Activated naive CD4-positive, alpha-beta T cell treated with anti-CD3 and anti-CD28 coated beads, Interleukin-2, amount 50 U/mL, for 72 hours (primary cell): ENCODE measurements around the gene FCHO2. TPM values are rescaled to one million over a fixed set of nuclear protein-coding genes. Genes with fewer than 3 reads are reported as not detected.
"Not testable (repeated sequence)": the region's sequence is repeated elsewhere in the genome, so short reads cannot be mapped to it uniquely, and the experiment has no call there.

Experiments used
- ATAC-seq, 2 donors: fragments of 150-1000 bp; cut with Tn5 transposase; 2 replicates each; pipeline ENCODE4 v1.10.0; 2021; ENCODE audit warnings: mild to moderate bottlenecking in 2 of 2, moderate library complexity in 2 of 2
- DNase-seq, 2 donors: peaks; one replicate each; pipeline ENCODE4 v3.0.0; 2021 to 2022; ENCODE audit warnings: low spot score in 2 of 2
- H3K27ac Mint-ChIP-seq, 2 donors: one replicate each; pipeline ENCODE4 v1.8.0; 2022; ENCODE audit warnings: mild to moderate bottlenecking in 2 of 2, mixed read lengths in 2 of 2
- H3K36me3 Mint-ChIP-seq, 2 donors: one replicate each; pipeline ENCODE4 v1.8.0; 2022; ENCODE audit warnings: mixed read lengths in 2 of 2
- H3K9me3 Mint-ChIP-seq, 2 donors: one replicate each; pipeline ENCODE4 v1.8.0; 2022; ENCODE audit warnings: mixed read lengths in 2 of 2
- total RNA-seq, 2 donors: library from RNA; stranded (reverse); gene quantifications; one replicate each; pipeline ENCODE4 v1.2.3, GENCODE V29; 2022

The FCHO2 gene
- total RNA-seq, 2 donors from 2014 or later: 0.39 to 1.5 TPM

GRCh38 chr5:72947498-72947897 is 8.3 kb upstream of the FCHO2 start:
- DNase-seq (no peak), ATAC-seq (no peak)
- Mint-ChIP-seq H3K27ac (no peak overlapping the region), H3K9me3 (no peaks in the 10 kb centered on the region), H3K36me3 (no peaks in the 10 kb centered on the region)

GRCh38 chr5:72949481-72949880 is 6.4 kb upstream of the FCHO2 start:
- no peak overlapping the region for H3K27ac Mint-ChIP-seq

GRCh38 chr5:72951671-72952468 is 4.0 kb upstream of the FCHO2 start:
- H3K36me3 Mint-ChIP-seq: peaks cover 0 to 14% of the 10 kb centered on the region in 2 donors
- H3K27ac Mint-ChIP-seq: no peak overlapping the region
- no peaks in the 10 kb centered on the region for H3K9me3 Mint-ChIP-seq
- ATAC-seq (no peak), DNase-seq (no peak)

More at GRCh38 chr5:72949481-72949880, 6.4 kb upstream of the FCHO2 start:
- no peak for DNase-seq
- H3K36me3 Mint-ChIP-seq: no peaks in the 10 kb centered on the region
- no peak for ATAC-seq
- no peaks in the 10 kb centered on the region for H3K9me3 Mint-ChIP-seq

- Mint-ChIP-seq H3K9me3 (no peaks in the 10 kb centered on the region), H3K27ac (no peak overlapping the region), H3K36me3 (peaks cover 0 to 22% of the 10 kb centered on the region in 2 donors)
- DNase-seq (no peak), ATAC-seq (no peak)
Observed at GRCh38 chr5:72954389-72954788, 1.5 kb upstream of the FCHO2 start.

GRCh38 chr5:72955143-72955767 is 586 bp upstream of the FCHO2 start:
- ATAC-seq (peak; percentile 53 to 60), DNase-seq (no peak)
- H3K36me3 Mint-ChIP-seq: peaks cover 0 to 26% of the 10 kb centered on the region in 2 donors
- no peaks in the 10 kb centered on the region for H3K9me3 Mint-ChIP-seq
- peak overlapping the region; percentile 29 to 75 for H3K27ac Mint-ChIP-seq

- DNase-seq (peak; percentile 30 to 58), ATAC-seq (peak; percentile 52 to 57)
- peaks cover 0 to 26% of the 10 kb centered on the region in 2 donors for H3K36me3 Mint-ChIP-seq
- H3K27ac Mint-ChIP-seq: no peak overlapping the region
- no peaks in the 10 kb centered on the region for H3K9me3 Mint-ChIP-seq
Observed at GRCh38 chr5:72956324-72957140, 691 bp downstream of the FCHO2 start.

GRCh38 chr5:72957337-72957736 is 1.5 kb downstream of the FCHO2 start:
- Mint-ChIP-seq H3K36me3 (peaks cover 0 to 26% of the 10 kb centered on the region in 2 donors), H3K27ac (no peak overlapping the region), H3K9me3 (no peaks in the 10 kb centered on the region)
- DNase-seq (no peak), ATAC-seq (no peak)

GRCh38 chr5:72959257-72959656 is 3.4 kb downstream of the FCHO2 start:
- ATAC-seq (no peak), DNase-seq (no peak)
- H3K9me3 Mint-ChIP-seq: peaks cover 0 to 3% of the 10 kb centered on the region in 2 donors
- no peak overlapping the region for H3K27ac Mint-ChIP-seq
- H3K36me3 Mint-ChIP-seq: peaks cover 0 to 26% of the 10 kb centered on the region in 2 donors

GRCh38 chr5:72974481-72974880 is 18.6 kb downstream of the FCHO2 start:
- not testable (repeated sequence) for H3K9me3 Mint-ChIP-seq, ATAC-seq

GRCh38 chr5:72976810-72977209 is 21.0 kb downstream of the FCHO2 start:
- DNase-seq, H3K27ac Mint-ChIP-seq: not testable (repeated sequence)

More at GRCh38 chr5:72974481-72974880, 18.6 kb downstream of the FCHO2 start:
- not testable (repeated sequence) for DNase-seq, H3K27ac Mint-ChIP-seq, H3K36me3 Mint-ChIP-seq

GRCh38 chr5:72985719-72986118 is 29.9 kb downstream of the FCHO2 start:
- Mint-ChIP-seq H3K36me3 (no peaks in the 10 kb centered on the region), H3K27ac (no peak overlapping the region), H3K9me3 (no peaks in the 10 kb centered on the region)
- ATAC-seq (no peak), DNase-seq (no peak)

More at GRCh38 chr5:72976810-72977209, 21.0 kb downstream of the FCHO2 start:
- ATAC-seq, H3K9me3 Mint-ChIP-seq, H3K36me3 Mint-ChIP-seq: not testable (repeated sequence)

GRCh38 chr5:72988769-72989168 is 32.9 kb downstream of the FCHO2 start:
- H3K9me3 Mint-ChIP-seq: no peaks in the 10 kb centered on the region
- DNase-seq (no peak), ATAC-seq (no peak)
- peaks cover 4 to 5% of the 10 kb centered on the region in 2 donors for H3K36me3 Mint-ChIP-seq
- H3K27ac Mint-ChIP-seq: no peak overlapping the region

- Mint-ChIP-seq H3K27ac (no peak overlapping the region), H3K9me3 (peaks cover 3 to 6% of the 10 kb centered on the region in 2 donors), H3K36me3 (peaks cover 4 to 10% of the 10 kb centered on the region in 2 donors)
- peak in 1 of 2 donors; percentile 92 for ATAC-seq
- no peak for DNase-seq
Observed at GRCh38 chr5:72991394-72991793, 35.6 kb downstream of the FCHO2 start.

GRCh38 chr5:72994578-72994977 is 38.7 kb downstream of the FCHO2 start:
- no peak for ATAC-seq
- Mint-ChIP-seq H3K27ac (no peak overlapping the region), H3K36me3 (peaks cover 4 to 10% of the 10 kb centered on the region in 2 donors), H3K9me3 (peaks cover 3 to 6% of the 10 kb centered on the region in 2 donors)
- DNase-seq: no peak

GRCh38 chr5:72996632-72997031 is 40.8 kb downstream of the FCHO2 start:
- Mint-ChIP-seq H3K9me3 (peaks cover 3 to 6% of the 10 kb centered on the region in 2 donors), H3K36me3 (peaks cover 4 to 10% of the 10 kb centered on the region in 2 donors)
- ATAC-seq: no peak

GRCh38 chr5:72999916-73000315 is 44.1 kb downstream of the FCHO2 start:
- DNase-seq: no peak
- Mint-ChIP-seq H3K36me3 (no peaks in the 10 kb centered on the region), H3K27ac (no peak overlapping the region), H3K9me3 (no peaks in the 10 kb centered on the region)
- no peak for ATAC-seq

More at GRCh38 chr5:72996632-72997031, 40.8 kb downstream of the FCHO2 start:
- DNase-seq: no peak
- no peak overlapping the region for H3K27ac Mint-ChIP-seq

GRCh38 chr5:73005886-73006285 is 50.0 kb downstream of the FCHO2 start:
- Mint-ChIP-seq H3K36me3 (no peaks in the 10 kb centered on the region), H3K27ac (no peak overlapping the region), H3K9me3 (no peaks in the 10 kb centered on the region)
- ATAC-seq (no peak), DNase-seq (no peak)
